ENCODE data around the gene ANKS6.
"Not testable (repeated sequence)": the region's sequence is repeated elsewhere in the genome, so short reads cannot be mapped to it uniquely, and the experiment has no call there.

ANKS6 gene

DNA sequence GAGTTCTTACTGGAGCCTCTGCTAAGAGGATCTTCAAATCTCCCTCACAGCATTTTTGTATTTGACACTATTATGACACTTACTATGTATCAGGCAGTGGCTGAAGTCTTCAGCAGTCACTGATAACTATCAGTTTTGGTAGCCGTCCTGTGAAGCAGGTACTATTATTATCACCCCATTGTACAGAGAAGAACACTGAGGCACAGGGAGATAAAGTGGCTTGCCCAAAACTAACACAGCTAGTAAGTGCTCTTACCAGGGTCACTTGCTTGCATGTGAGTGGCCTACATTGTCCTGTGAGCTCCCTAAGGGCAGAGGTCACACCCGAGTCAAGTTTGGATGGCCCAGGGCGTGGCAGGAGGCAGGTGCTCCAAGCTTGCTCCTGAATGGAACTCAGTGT is 104.5 kb downstream of the ANKS6 start:
- TF ChIP-seq, protein P1, sequence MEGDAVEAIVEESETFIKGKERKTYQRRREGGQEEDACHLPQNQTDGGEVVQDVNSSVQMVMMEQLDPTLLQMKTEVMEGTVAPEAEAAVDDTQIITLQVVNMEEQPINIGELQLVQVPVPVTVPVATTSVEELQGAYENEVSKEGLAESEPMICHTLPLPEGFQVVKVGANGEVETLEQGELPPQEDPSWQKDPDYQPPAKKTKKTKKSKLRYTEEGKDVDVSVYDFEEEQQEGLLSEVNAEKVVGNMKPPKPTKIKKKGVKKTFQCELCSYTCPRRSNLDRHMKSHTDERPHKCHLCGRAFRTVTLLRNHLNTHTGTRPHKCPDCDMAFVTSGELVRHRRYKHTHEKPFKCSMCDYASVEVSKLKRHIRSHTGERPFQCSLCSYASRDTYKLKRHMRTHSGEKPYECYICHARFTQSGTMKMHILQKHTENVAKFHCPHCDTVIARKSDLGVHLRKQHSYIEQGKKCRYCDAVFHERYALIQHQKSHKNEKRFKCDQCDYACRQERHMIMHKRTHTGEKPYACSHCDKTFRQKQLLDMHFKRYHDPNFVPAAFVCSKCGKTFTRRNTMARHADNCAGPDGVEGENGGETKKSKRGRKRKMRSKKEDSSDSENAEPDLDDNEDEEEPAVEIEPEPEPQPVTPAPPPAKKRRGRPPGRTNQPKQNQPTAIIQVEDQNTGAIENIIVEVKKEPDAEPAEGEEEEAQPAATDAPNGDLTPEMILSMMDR (IDR thresholded peaks at IDR 0.05; ENCODE audit: extremely low read depth, insufficient read depth, missing control alignments) = no peak
- in situ Hi-C loops (cut with MboI; ENCODE audit: low pct_unique_long_range_greater_than_20kb, low sequenced_read_pairs, unreplicated experiment) = no loop called here
- DNase-seq (ENCODE audit: low spot score) = no peak

DNA sequence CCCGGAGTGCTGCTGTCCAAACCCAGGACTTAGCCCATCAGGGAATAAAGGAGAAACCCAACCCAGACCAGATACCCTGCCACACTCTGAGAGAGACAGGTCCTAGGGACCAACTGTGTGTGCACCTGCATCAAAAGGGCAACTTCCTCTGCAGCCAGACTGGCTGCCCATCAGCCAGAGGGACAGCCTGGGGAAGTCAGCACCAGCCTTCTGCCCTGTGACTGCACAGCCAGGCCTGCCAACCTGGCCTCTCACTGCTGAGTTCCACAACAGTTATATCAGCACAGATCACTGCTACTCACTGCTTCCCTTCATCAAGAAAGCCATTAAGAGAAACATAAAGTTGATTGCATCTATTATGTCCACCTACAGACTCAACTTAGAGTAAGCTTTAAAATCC is 105.7 kb downstream of the ANKS6 start:
- in situ Hi-C loops (cut with MboI; ENCODE audit: low pct_unique_long_range_greater_than_20kb, low sequenced_read_pairs, unreplicated experiment) = no loop called here
- TF ChIP-seq, protein P1 (IDR thresholded peaks at IDR 0.05; ENCODE audit: extremely low read depth, insufficient read depth, missing control alignments) = no peak
- no peak for DNase-seq (ENCODE audit: low spot score)

DNA sequence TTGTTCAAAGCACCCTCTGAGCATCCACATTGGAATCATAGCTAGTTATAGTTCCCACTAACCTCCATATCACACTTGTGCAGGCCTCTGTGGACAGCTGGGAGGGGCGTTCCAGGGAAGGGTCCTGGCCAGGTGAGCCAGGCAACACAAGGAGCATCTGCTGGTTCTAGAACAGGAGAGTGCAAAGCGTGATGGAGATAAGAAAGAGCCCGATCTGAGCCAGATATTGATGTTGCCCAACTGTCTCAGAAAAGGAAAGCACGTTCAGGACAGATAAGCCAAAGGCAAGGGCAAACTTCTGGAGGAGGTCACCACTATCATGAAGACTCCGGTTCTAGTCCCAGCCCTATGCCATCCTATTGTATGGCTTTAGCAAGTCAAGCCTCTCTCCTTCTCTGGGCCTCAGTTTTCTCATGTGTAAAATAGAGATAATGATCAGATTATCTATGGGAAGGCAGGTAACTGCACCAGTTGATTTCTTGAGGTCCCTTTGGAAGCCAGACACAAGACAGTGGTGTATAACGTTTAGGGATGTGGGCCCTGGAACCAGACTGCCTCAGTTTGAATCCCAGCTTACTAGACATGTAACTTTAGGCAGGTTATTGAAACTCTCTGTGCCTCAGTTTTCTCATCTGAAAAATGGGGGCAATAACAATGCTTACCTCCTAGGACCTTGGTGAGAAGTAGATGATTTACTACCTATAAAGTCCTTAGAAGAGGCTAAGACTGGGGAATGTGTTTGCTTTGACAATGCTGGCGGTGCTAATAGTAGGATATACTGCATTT is 107.5 kb downstream of the ANKS6 start:
- no peak for DNase-seq (ENCODE audit: low spot score)
- in situ Hi-C loops (cut with MboI; ENCODE audit: low pct_unique_long_range_greater_than_20kb, low sequenced_read_pairs, unreplicated experiment) = no loop called here
- TF ChIP-seq, protein P1 (IDR thresholded peaks at IDR 0.05; ENCODE audit: extremely low read depth, insufficient read depth, missing control alignments) = no peak

GRCh38 chr9:98687911-98688310 is 108.4 kb downstream of the ANKS6 start:
- TF ChIP-seq, protein P1 (IDR thresholded peaks at IDR 0.05; ENCODE audit: extremely low read depth, insufficient read depth, missing control alignments) = no peak
- DNase-seq (ENCODE audit: low spot score) = no peak
- in situ Hi-C loops (cut with MboI; ENCODE audit: low pct_unique_long_range_greater_than_20kb, low sequenced_read_pairs, unreplicated experiment) = no loop called here

GRCh38 chr9:98686961-98687855 is 109.1 kb downstream of the ANKS6 start:
- TF ChIP-seq, protein P1 (IDR thresholded peaks at IDR 0.05; ENCODE audit: extremely low read depth, insufficient read depth, missing control alignments) = no peak
- DNase-seq (ENCODE audit: low spot score) = no peak
- in situ Hi-C loops (cut with MboI; ENCODE audit: low pct_unique_long_range_greater_than_20kb, low sequenced_read_pairs, unreplicated experiment) = no loop called here

DNA sequence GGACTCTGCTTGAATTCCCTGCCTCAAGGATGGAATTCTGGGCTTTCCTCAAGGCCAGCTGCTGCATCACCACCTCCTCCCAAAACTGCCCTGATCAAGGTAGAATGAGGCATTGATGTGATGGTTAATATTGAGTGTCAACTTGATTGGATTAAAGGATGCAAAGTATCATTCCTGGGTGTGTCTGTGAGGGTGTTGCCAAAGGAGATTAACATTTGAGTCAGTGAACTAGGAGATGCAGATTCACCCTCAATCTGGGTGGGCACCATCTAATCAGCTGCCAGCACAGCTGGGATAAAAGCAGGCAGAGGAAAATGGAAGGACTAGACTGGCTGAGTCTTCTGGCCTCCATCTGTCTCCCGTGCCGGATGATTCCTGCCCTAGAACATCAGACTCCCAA is 111.5 kb downstream of the ANKS6 start:
- in situ Hi-C loops (cut with MboI; ENCODE audit: low pct_unique_long_range_greater_than_20kb, low sequenced_read_pairs, unreplicated experiment); DNase-seq (ENCODE audit: low spot score): not testable (repeated sequence)

Measured in GM13977 (cell line).